Measurements from ENCODE around the gene ZFYVE21.

Gene ZFYVE21

GRCh38 chr14:103706551-103707328, 8.9 kb upstream of the ZFYVE21 start:
- DNase-seq = no peak

- no peak for DNase-seq
Observed at GRCh38 chr14:103707329-103708263, 8.0 kb upstream of the ZFYVE21 start.

DNA sequence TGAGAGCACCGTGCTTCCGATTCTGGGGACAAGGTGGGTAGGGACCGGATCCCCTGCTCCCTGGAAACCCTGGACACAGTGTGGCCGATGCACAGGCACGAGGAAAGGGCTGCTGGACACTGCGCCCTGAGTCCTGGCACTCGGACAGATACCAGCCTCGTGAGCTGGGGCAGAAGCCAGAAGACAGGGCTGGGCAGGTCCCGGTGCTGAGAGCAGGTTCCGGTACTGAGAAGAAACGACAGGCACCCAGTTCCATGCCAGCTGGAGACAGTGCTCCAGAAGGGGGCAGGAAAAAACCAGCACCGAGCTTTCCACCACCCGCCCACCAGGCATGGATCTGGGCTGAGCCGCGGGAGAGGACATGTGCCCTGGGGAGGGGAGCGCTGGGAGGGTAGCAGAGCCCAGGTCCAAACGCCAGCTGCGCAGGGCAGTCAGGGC, 6.8 kb upstream of the ZFYVE21 start:
- DNase-seq = no peak

- DNase-seq = no peak
Observed at GRCh38 chr14:103709814-103710213, 5.8 kb upstream of the ZFYVE21 start.

DNA sequence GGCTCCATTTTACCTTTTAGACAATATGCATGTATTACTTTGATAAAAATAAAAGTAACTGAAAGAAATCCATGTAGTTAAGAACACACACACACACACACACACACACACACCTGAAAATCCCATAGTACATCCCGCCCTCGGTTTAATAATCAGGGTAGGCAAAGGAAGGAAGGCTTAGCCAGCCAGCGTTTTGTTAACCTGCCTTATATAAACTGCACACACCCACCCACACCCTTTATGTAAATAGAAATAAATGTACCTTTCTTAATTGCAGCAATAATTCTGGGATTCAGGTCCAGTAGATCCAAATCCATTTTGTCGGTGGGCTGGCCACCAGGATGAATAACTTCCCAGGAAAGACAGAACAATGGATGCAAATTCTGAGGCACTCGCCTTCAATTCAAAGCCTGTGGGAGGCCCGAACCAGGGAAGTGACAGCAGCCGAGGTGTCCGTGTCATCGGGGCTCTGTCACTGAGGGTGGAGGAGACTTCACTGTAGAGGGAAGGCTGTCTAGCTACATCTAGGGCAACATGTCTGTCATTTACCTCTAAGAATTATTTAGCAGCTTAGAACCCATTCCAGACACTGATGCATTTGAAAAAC, 4.7 kb upstream of the ZFYVE21 start:
- DNase-seq = no peak

- DNase-seq = no peak
Observed at GRCh38 chr14:103711516-103712431, 3.8 kb upstream of the ZFYVE21 start.

DNA sequence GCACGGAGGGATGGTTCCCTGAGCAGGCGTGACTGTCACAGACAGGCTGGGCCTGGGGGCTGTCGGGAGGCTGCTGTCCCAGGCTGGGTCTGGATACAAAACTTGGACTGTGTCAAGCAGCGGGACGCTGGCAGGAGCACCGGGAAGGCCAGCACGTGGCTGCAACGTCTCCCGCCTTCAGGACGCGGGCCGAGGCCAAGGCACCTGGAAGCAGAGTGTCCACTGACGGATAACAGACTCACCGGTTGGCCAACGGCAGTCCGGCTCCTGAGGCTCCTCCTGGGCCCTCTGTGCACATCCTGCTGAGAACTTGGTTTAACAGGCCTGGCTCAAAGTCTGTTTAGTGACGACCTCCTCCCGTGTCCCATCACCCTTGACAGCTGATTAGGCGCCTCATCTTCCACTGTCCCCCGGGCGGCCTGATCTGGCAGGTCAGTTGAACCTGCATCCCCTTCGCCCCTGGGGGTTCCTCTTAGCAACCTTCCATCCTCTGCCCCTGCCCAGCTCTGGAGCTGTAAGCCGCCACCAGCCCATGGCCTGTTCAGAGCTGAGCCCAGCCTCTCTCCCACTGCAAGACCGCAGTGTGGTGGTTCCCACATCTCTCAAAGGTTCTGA, 2.9 kb upstream of the ZFYVE21 start:
- no peak for DNase-seq

DNA sequence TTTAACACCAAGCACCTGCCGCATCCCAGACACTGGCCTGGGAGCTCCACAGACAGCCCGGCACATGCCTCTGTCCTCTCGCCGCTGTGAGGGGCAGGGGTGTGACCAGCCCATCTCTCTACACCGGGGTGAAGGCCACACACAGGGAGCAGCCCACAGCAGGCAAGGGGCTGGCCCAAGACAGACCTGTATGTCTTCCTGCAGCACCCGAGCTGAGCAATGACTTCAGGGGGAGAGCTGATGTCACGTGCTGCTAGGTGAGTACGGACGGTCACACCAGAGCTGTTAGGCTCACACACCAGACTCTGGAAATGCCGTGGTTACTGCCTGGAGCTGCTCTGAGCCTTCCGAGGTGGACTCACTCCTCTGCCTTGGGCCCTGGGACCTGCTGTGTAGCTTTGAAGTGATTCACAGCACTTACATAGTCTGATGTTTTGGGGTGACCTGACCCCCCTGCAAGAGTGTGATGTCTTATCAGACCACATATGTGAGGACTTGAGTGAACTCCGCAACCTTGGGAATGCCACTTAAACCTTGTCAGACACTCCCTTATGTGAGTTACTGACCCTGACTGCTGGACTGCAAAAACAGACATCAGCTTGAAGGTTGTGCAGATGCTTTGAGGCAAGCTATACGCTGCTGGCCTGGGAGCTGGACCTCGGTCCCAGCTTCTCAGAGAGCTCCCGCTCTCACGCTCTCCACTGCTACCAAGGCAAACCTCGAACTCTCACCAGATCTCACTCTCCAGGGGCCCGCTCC, 2.1 kb upstream of the ZFYVE21 start:
- no peak for DNase-seq

DNA sequence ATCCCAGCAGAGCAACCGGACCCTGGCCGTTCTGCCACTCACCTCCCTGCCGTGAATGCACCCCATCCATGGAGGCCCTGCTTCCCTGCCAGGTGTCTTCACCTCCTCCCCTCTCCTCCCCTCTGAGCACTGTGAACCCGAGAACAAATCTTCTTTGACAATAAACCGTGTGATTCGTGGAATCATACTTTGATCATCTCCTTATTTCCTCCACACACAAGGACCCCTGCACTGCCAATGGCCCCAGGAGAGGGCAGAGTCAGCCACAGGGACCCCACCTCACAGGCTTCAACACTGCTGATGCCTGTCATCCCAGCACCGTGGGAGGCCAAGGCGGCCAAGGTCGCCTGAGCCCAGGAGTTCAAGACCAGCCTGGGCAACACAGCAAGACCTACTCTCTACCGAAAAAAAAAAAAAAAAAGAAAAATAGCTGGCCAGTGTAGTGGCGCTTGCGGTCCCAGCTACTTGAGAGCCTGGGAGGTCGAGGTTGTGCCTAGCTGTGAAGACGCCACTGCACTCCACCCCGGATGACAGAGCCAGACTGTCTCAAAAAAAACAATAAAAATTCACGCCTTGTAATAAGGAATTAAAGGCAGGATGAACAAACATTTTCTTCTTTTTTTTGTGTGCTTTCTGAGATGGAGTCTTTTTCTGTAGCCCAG, 1.4 kb upstream of the ZFYVE21 start:
- DNase-seq = no peak

- no peak for DNase-seq
Observed at GRCh38 chr14:103716091-103716801, 636 bp downstream of the ZFYVE21 start.

DNA sequence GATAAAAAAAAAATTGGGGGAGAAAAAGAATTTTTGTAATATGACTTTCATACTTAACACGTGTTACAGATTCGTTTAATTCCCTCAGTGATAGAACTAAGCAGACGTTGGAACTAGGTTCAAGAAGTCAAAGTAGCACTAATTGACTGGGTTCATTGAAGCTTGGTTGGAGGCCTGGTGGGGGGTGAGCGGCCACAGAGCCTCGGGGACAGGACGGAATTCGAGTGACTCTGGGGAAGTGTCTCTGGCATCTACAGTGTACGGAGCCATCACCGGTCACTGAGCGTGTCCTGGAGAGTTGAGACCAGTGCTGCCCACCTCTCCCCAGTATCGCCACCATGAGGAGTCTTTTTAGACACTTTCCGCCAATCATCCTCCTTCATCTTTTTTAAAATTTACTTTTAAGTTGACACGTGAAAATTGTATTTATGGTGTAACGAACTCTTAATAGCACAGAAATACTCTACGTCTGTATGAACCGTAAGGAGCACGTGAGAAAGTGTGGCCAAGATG, 1.3 kb downstream of the ZFYVE21 start:
- DNase-seq = no peak

GRCh38 chr14:103718572-103718971, 3.0 kb downstream of the ZFYVE21 start:
- DNase-seq = no peak

GRCh38 chr14:103719751-103720150, 4.1 kb downstream of the ZFYVE21 start:
- DNase-seq = no peak

DNA sequence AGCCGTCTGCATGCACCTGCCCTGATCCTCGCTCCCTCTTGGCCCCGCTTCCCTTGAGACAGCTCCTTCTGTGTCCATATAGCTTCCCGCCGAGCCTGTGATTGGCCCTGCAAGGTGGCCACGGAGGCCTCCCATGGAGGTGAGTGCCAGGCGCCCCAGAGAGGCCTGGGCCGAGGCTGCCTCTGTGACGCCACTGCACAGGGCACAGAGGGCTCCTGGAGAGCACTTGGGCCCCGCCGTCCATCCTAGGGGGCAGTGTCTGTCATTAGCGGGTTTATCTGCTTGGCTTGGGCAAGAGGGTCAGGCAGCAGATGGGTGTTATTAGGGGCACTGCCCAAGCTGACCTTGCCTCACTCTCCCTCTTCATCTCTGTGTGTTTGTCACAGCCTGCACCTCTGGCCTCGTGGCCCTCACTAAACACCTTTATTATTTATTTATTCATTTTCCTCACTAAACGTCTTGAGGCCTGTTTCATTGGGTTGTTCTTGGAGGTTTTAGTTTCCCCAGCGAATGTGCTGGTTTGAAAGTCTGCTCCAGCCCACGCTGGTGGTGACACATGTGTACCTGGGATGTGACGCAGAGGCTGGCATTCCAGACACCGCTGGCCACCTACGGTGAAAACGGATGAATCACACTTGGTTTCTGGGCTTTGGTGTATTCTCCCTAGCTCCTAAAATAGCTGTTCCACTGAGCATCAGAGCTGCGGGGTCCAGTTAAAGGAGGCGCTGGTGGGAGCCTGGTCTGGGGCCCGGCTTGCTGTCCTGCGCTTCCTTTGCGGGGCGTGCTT, 5.9 kb downstream of the ZFYVE21 start:
- no peak for DNase-seq

GRCh38 chr14:103723748-103724081, 8.1 kb downstream of the ZFYVE21 start:
- DNase-seq = no peak

DNA sequence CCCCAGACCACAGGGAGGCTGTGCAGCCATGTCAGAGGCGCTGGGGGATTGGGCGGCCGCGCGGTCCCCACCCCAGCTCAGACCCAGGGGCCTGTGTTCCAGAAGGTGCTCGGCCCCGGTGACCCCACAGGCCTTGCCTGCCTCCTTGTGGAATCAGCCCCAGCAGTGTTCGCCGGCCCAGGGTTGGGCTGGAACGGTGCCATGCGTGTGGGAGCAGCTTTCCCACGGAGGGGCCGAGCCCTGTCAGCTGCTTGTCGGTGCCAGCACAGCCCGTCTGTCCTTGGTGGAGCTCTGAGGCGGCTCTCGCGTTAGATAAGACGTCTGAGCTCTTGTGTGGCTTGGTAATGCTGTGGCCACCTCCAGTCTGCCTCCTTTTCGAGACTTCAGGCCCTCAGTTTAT, 8.5 kb downstream of the ZFYVE21 start:
- DNase-seq = no peak

GRCh38 chr14:103725001-103725682, 9.5 kb downstream of the ZFYVE21 start:
- no peak for DNase-seq

GRCh38 chr14:103725739-103726395, 10.3 kb downstream of the ZFYVE21 start:
- no peak for DNase-seq

All from NCI-H1105 (cell line).